ENCODE results near the gene SUMO3.

Gene SUMO3

GRCh38 chr21:44758781-44759627 is 58.9 kb downstream of the SUMO3 start:
- DNase-seq (ENCODE audit: low spot score): peak; percentile 43

- peak; percentile 7 for DNase-seq (ENCODE audit: low spot score)
Measured at GRCh38 chr21:44758141-44758561, 59.7 kb downstream of the SUMO3 start.

- DNase-seq (ENCODE audit: low spot score): no peak
Measured at GRCh38 chr21:44757731-44758130, 60.1 kb downstream of the SUMO3 start.

GRCh38 chr21:44756423-44757185 is 61.3 kb downstream of the SUMO3 start:
- DNase-seq (ENCODE audit: low spot score): no peak
